ENCODE measurements around the gene UBA52. TPM values are rescaled to one million over a fixed set of nuclear protein-coding genes. Genes with fewer than 3 reads are reported as not detected.

UBA52 gene
- total RNA-seq, 1 experiment from 2014 or later, result 1,265 TPM

- Histone ChIP-seq H4K20me1 (ENCODE audit: control insufficient read depth, insufficient read depth, insufficient read length) (no peaks in the 10 kb centered on the region), H4K8ac (replicated peaks; ENCODE audit: insufficient read length, low read depth, low read length) (no peak within 1 kb of the TSS), H2BK20ac (ENCODE audit: low read depth, low read length, poor library complexity, severe bottlenecking) (no peak within 1 kb of the TSS), H3K18ac (ENCODE audit: insufficient read length, low read depth, low read length) (no peak within 1 kb of the TSS), H2BK15ac (ENCODE audit: low read depth, low read length) (no peak within 1 kb of the TSS), H3K79me2 (ENCODE audit: insufficient read depth, low read length) (no peaks in the 10 kb centered on the region), H3K9me3 (ENCODE audit: control insufficient read depth, low read depth, low read length) (no peaks in the 10 kb centered on the region), H4K5ac (ENCODE audit: insufficient read length, low read depth, low read length) (no peak within 1 kb of the TSS), H3K4me2 (ENCODE audit: insufficient read depth, insufficient read length, low read length) (peak within 1 kb of the TSS; percentile 24), H4K91ac (ENCODE audit: insufficient read length, low read depth, low read length) (no peak within 1 kb of the TSS), H3K4me1 (ENCODE audit: insufficient read depth, low read length) (peaks cover 17% of the 10 kb centered on the region), H3T11ph (ENCODE audit: low read length) (no peak within 1 kb of the TSS), H3K27ac (ENCODE audit: insufficient read length, low read depth, low read length) (no peak within 1 kb of the TSS), H2AK5ac (ENCODE audit: insufficient read length, low read length) (no peak within 1 kb of the TSS), H3K9ac (ENCODE audit: extremely low read depth, insufficient read length, low read length) (no peak within 1 kb of the TSS), H3K23me2 (ENCODE audit: insufficient read length, low read depth, low read length, poor library complexity, severe bottlenecking) (peaks cover 12% of the 10 kb centered on the region), H3K4ac (ENCODE audit: low read depth, low read length) (no peak within 1 kb of the TSS), H2BK12ac (ENCODE audit: insufficient read length, low read depth, low read length) (no peak within 1 kb of the TSS), H3K14ac (ENCODE audit: insufficient read depth, low read length) (no peak within 1 kb of the TSS), H3K56ac (ENCODE audit: insufficient read length, low read depth, low read length) (no peak within 1 kb of the TSS), H2BK120ac (ENCODE audit: low read depth, low read length, poor library complexity, severe bottlenecking) (no peak within 1 kb of the TSS), H3K23ac (ENCODE audit: insufficient read length, low read depth, low read length) (no peak within 1 kb of the TSS), H2AFZ (ENCODE audit: low read length) (no peak within 1 kb of the TSS), H2BK5ac (ENCODE audit: insufficient read length, low read length) (no peak within 1 kb of the TSS), H3K79me1 (ENCODE audit: insufficient read depth, low read depth, low read length, poor library complexity, severe bottlenecking) (no peaks in the 10 kb centered on the region), H3K27me3 (ENCODE audit: insufficient read depth, low read length) (peaks cover 73% of the 10 kb centered on the region)
- peaks cover 85% of the 10 kb centered on the region for H3K27me3 Mint-ChIP-seq (ENCODE audit: low read depth)
- no CpG with 5 or more reads among the region's 116 CpGs for WGBS (ENCODE audit: extremely low coverage, insufficient read length, low lambda C conversion rate)
- peaks cover 0 to 2% of the 10 kb centered on the region in 2 experiments; a peak in 1 of 5 replicates for H3K9me3 Mint-ChIP-seq
- no peak for DNase-seq
- peaks cover 39 to 52% of the 10 kb centered on the region in 2 experiments for H3K4me1 Mint-ChIP-seq
- TF ChIP-seq CTCF (conservative IDR thresholded peaks at IDR 0.05), result no peak
- peak within 1 kb of the TSS; percentile 64 to 76 for H3K4me3 Mint-ChIP-seq
- no peak within 1 kb of the TSS for H3K27ac Mint-ChIP-seq
- peaks cover 0 to 6% (median 0%) of the 10 kb centered on the region in 3 experiments; a peak in 2 of 7 replicates for H3K36me3 Mint-ChIP-seq (ENCODE audit: insufficient read depth in 1 of 3, low read depth in 3 of 3)
These were observed 34.9 kb downstream of the UBA52 start, which contains the start of gene CRLF1 for GRCh38 chr19:18606281-18607225. Gene CRLF1, minus strand, starts transcription at chr19:18606799. Its CDS starts 143 bp downstream, at chr19:18606656.

All from H9 (cell line).